NCI-H2227 (cell line): ENCODE data around the gene TRPV4.
"Not testable (repeated sequence)": the region's sequence is repeated elsewhere in the genome, so short reads cannot be mapped to it uniquely, and the experiment has no call there.

Experiments
- DNase-seq: peaks from one replicate; lab custom pipeline; 2025; ENCODE audit not compliant: unreplicated experiment; lab: John Stamatoyannopoulos, UW

The TRPV4 gene

DNA sequence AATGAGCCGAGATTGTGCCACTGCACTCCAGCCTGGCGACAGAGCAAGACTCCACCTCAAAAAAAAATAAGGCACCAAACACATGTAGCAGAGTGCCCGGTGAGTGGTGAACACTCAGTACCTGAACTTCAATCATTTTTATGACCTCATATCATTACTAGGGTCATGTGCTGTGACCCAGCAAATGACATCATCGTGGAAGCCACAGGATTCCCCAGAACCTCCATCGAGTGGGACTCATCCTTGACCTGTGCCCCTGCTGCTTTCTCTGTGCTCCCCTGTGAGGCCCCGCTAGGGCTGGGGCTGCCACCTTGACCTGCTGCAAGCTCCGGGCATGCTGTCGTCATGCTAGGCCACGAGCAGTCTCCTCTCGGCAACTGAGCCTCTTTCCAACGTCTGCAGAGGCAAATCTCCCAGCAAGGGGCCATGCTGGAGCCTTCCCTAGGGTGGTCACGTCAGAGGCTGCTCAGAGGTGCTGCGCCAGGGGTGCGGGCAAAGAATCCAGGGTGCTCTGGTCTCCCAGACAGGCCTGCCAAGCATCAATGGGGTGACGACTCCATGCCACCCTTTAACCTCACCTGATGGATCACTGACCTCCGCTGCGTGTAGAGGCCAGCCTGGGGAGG is 28.6 kb upstream of the TRPV4 start:
- DNase-seq, result no peak

- no peak for DNase-seq
Measured at GRCh38 chr12:109860977-109861376, 27.8 kb upstream of the TRPV4 start.

DNA sequence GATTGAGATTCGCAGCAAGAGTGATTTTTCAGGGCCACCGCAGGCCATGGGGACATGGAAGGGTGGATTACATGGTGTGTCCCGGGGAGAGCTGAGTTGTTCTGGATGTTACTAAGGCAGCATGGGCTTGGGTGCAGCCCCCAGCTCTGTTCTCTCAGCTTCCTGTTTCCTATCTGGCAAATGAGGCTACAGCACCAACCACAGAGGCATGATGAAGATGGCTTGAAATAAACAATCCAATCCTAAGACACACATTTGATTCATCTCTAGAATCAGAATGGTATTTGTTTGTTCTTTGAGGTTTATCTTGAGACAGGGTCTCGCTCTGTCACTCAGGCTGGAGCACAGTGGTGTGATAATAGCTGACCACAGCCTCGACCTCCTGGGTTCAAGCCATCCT is 25.6 kb upstream of the TRPV4 start:
- no peak for DNase-seq

DNA sequence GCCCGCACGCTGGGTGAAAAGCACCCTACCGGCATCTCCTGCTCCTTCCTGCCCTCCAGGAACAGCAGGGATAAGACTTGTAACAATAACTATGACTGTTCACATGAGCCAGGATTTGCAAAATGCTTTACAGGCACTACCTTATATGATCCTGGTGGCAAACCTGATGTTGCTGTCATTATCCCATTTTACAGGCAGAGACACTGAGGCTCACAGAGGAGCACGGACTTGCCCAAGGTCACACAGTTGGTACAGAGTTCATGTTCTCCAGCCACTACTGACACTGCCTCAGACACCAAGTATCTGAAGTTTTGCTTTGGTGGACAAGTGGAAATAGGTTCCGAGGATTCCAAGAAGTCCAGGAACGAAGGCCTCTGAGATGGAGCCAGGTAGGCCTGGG is 24.5 kb upstream of the TRPV4 start:
- DNase-seq, result no peak

DNA sequence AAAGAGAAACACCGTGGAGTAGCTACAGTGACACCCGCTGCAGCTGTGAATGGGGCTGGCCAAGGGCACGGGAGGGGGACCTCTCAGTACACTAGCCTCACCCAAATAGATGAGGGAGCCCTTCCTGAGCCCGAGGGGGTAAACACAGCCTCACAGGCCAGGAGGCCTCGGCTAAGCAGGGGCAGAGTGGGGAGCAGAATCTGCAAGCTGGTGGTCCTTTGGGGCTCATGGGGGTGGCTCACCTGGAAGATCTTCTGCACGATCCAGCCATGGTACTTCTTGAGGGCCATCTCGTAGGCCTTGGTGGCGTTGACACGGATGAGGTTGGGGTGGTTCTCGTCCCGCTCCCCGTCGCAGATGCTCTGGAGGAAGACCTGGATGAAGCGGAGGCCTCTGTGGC is 22.2 kb upstream of the TRPV4 start:
- DNase-seq, result no peak

DNA sequence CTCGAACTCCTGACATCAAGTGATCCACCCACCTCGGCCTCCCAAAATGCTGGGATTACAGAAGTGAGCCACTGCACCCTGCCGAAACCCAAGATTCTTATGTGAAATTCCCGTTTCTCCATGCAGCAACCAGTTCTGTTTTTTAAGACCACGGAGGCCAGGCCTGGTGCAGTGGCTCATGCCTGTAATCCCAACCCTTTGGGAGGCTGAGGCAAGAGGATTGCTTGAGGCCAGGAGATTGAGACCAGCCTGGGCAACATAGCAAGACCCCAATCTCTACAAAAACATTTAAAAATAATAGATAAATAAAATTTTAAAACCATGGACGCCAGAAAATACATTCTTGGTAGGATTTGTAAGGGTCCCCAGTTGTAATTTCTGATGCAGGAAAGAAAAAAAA is 17.3 kb upstream of the TRPV4 start:
- DNase-seq, result not testable (repeated sequence)

- no peak for DNase-seq
Measured at GRCh38 chr12:109847142-109847735, 14.0 kb upstream of the TRPV4 start.

GRCh38 chr12:109845824-109846205 is 12.6 kb upstream of the TRPV4 start:
- DNase-seq, result no peak

DNA sequence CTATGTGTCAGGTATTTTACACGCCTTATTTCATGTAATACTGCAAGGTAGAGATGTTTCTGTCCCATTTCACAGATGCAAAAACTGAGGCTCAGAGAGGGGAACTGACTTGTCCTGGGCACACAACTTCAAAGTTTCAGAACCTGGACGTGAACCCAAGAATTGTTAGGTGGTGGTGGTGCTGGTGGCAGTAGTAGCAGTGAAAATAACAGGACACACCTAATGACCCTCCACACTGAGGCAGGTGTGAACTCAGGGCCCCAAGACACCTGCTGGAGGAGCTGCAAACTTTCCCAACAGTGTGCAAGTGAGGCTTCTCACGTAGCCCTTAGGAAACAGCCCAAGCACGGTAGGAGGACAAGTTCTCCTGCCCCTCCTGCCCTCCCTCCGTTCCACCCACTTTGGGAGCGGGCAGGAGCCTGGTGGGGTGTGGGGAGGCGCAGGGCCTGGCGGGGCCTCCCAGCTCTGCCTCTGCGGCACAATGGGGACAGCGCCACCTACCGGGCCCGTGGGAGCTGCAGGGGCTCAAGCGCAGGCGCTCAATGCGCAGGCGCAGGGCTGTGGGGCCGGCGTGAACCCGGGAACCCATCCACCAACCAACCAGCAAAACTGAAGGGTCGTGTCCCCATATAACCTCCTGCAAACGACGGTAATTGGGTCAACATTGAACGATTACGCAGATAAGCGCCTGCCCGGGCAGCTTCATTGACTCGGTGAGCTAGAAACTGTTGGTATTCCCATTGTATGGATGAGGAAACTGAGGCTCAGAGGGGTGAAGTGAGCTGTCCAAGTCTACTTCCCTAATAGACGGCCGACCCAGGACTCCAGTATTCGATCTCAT is 12.0 kb upstream of the TRPV4 start:
- DNase-seq, result peak; percentile 92

GRCh38 chr12:109844091-109844490 is 10.9 kb upstream of the TRPV4 start:
- no peak for DNase-seq

DNA sequence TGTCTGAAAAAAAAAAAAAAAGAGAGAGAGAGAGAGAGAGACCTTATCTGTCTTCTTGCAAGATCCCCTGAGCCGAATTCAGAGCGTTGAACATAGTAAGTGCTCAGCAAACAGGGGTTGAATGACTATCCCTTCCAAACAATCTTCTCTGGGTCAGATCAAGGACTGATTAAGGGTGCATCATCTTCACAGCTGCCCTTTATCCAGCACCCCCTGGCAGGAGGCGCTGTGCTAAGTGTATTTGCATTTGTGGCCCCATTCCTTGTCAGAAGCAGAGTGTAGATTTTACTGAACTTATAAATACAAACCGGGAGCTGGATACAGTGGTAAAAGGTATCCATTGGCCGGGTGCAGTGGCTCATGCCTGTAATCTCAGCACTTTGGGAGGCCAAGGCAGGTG is 8.8 kb upstream of the TRPV4 start:
- DNase-seq, result no peak

DNA sequence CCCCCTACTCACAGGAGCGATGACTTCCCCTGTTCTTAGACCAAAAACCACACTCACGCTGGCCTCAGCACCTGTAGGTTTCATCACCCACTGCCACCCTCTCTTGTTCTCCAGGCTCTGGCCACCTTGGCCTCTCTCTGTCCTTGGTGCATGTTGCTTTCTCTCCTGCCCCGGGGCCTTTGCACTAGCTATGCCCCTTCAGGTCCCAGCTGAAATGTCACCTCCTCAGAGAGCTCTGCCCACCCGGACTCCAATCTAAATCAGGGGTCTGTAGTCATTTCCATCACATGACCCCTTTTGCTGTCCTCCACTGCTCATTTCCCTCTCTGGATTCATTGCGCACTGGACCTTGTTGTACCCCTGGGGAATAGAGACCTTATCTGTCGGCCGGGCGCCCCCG is 8.2 kb upstream of the TRPV4 start:
- DNase-seq, result no peak

DNA sequence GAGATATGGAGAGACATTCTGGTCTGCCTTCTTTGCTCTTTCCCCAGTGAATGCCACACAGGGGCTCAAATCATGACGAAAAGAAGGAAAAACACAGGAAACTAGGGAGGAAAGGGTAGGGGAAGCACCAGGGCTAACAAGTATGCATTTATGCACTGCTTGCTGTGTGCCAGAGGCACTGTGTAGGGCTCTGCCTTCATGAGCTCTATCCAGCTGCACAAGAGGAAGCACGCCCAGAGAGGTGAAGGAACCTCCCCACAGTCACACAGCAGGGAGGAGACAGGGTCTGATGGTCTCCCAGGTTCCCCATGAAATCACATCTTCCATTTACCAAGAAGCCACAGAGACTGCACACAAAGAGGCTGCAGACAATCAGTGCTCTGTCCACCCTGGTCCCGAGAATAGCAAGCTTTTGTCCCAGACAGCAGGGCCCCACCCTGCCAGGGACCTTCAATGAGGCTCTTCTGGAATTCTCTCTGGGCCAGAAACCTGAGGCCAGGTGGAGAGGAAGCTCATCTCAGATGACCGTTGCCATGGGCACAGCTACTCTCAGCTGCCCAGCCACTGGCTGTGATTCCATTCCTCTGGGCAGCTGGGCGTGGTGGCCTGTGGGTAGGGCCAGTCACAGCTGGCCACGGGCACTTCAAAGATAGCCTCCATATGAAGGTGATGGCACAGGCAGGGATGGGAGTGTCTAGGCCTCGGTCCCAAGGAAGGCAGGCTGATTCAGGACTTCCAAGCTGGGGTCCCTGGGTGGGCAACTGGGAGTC is 7.3 kb upstream of the TRPV4 start:
- peak; percentile 55 for DNase-seq

DNA sequence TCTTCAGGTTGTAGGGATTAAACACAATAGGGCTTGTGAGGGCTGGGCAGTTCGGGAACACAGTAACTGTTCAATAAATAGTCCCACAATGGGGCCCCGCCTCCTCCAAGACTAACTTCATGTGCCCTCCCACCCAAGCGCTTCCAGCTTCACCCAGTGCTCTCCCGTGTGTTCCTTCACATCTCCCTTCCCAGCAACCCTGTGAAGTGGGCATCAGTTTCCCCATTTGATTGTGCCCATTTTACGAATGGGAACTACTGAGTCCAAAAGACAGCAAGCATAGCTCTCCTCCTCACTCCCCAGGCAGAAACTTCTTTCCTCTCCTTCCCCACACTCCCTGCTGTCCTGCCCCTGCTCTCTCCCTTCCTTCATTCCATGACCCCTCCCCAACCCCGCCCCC is 6.2 kb upstream of the TRPV4 start:
- no peak for DNase-seq

- no peak for DNase-seq
Measured at GRCh38 chr12:109836916-109837315, 3.7 kb upstream of the TRPV4 start.

GRCh38 chr12:109835827-109836226 is 2.6 kb upstream of the TRPV4 start:
- no peak for DNase-seq

DNA sequence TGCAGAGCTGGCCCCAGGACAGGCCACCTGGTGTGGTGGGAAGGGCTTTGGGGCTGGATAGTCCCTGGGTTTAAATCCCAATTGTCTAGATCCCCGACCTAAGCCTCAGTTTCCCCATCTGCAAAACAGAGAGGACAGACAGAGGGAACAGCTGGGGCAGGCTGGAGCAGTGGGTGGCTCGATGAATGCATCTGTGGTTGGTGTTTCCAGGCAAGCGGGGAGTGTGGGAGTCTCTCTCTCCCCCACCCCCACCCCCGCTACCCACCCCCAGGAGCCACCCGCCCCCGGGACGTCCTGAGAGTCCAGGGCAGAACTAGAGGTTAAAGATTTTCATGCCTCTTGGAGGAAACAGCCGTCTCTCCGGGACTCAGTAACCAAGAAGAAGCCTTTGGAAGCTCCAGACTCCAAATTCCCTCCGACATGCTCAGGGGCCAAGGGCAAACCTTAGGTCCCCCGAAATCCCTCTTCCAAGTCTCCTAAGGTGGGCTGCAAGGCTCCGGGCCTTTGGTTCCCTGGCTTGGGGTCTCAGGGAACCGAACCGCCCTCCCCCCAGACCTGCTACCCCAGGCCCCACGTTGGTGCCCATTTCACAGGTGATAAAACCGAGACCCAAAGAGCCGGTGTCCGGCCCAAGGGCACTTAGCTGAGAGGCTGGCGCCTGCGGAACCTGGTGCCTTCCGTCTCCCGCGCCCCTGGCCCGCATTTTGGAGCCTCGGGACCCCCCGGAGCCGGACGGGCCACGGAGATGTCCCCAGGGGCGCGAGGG is 474 bp downstream of the TRPV4 start:
- DNase-seq, result no peak

DNA sequence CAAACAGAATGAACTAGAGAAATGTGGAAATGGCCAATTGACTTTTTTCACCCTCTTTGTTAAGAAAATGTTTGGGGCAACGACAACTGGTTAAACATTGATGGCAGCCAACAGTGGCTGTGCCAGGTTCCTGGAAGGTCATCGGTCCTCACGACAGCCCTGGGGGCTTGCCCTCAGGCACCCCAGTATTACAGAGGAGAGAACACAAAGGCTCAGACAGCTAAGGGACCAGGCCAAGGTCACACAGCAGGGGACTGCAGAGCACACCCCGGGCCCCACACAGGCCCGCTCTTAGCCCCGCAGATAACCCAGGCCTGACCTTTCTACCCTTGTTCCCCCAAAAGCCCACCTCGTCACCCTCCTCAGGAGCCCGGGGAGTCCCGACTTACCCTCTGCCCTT is 1.3 kb downstream of the TRPV4 start:
- no peak for DNase-seq

- no peak for DNase-seq
Measured at GRCh38 chr12:109831365-109831764, 1.8 kb downstream of the TRPV4 start.

GRCh38 chr12:109830718-109831117 is 2.5 kb downstream of the TRPV4 start:
- DNase-seq, result no peak

- DNase-seq, result no peak
Measured at GRCh38 chr12:109830267-109830666, 2.9 kb downstream of the TRPV4 start.
